GM12878 (cell line): Measurements from ENCODE around the gene DUSP15. TPM values are rescaled to one million over a fixed set of nuclear protein-coding genes. Genes with fewer than 3 reads are reported as not detected.
A peak's percentile ranks its signal among the peaks of the same experiment; 100 is the strongest.

Experiments used
- ATAC-seq: fragments of 200-7000 bp; cut with Tn5 transposase; 3 replicates; pipeline ENCODE4 v1.9.1; 2020; ENCODE audit warnings: mild to moderate bottlenecking, moderate library complexity
- BruUV-seq: library from RNA; stranded (reverse); fragments of 400-500 nt; replicated peaks from 2 replicates; lab custom pipeline; 2021; lab: Mats Ljungman, UMichigan
- CTCF ChIA-PET: fragments of 300-600 bp; sonication (Branson Sonifier 250); formaldehyde crosslinking; extraction: SDS; loops from one replicate; lab custom pipeline; 2021; ENCODE audit warnings: inconsistent platforms; lab: Yijun Ruan, JAX
- POLR2A ChIA-PET: fragments of 350-600 bp; formaldehyde crosslinking; extraction: SDS; loops from one replicate; lab custom pipeline; 2021; ENCODE audit warnings: inconsistent platforms; lab: Charles Lee
- RAD21 ChIA-PET: fragments of 300-600 bp; sonication (Branson Sonifier 250); formaldehyde crosslinking; loops from one replicate; lab custom pipeline; 2023; ENCODE audit warnings: antibody characterized with exemption; ENCODE audit not compliant: unreplicated experiment; lab: Charles Lee
- SMC1A ChIA-PET: fragments of 300-600 bp; sonication (Branson Sonifier 250); formaldehyde crosslinking; loops from one replicate; lab custom pipeline; 2023; ENCODE audit not compliant: unreplicated experiment, uncharacterized antibody; lab: Charles Lee
- DNase-seq: peaks from one replicate; pipeline ENCODE4 v3.0.0-alpha.2; 2011; ENCODE audit warnings: low read depth, low spot score
- FAIRE-seq: peaks from 3 replicates; lab custom pipeline; 2011; peaks lifted over from hg19 to GRCh38; lab: Jason Lieb, UNC
- H2AFZ ChIP-seq: 2 replicates; pipeline ENCODE4 v1.6.0; 2011; ENCODE audit warnings: low read depth, low read length, control low read depth; ENCODE audit not compliant: control insufficient read depth
- H3K27ac ChIP-seq: 2 replicates; pipeline ENCODE4 v1.5.1; 2011; ENCODE audit warnings: control low read depth; ENCODE audit not compliant: control insufficient read depth, insufficient read depth
- H3K27me3 ChIP-seq, 2 experiments: replicated peaks in 1 of 2; 2 replicates each; pipeline versions ENCODE4 v1.6.0 to v1.6.1; 2011; ENCODE audit warnings: low read length in 1 of 2; ENCODE audit not compliant: control insufficient read depth in 2 of 2, insufficient read depth in 2 of 2
- H3K36me3 ChIP-seq, 2 experiments: 2 replicates each; pipeline ENCODE4 v1.5.1; 2011; ENCODE audit warnings: low read length in 1 of 2; ENCODE audit not compliant: control insufficient read depth in 2 of 2, insufficient read depth in 2 of 2
- H3K4me1 ChIP-seq: 2 replicates; pipeline ENCODE4 v1.6.1; 2011; ENCODE audit warnings: mild to moderate bottlenecking, low read length, moderate library complexity, mixed read lengths; ENCODE audit not compliant: control insufficient read depth, insufficient read depth
- H3K4me2 ChIP-seq: 2 replicates; pipeline ENCODE4 v1.6.0; 2011; ENCODE audit warnings: control low read depth; ENCODE audit not compliant: control insufficient read depth, insufficient read depth
- H3K4me3 ChIP-seq: fragments of 200-600 bp; sonication (generic); 2 replicates; pipeline ENCODE4 v1.5.1; 2016
- H3K79me2 ChIP-seq: 2 replicates; pipeline ENCODE4 v1.6.0; 2011; ENCODE audit warnings: low read length; ENCODE audit not compliant: control insufficient read depth, insufficient read depth
- H3K9ac ChIP-seq: 2 replicates; pipeline ENCODE4 v1.8.0; 2011; ENCODE audit warnings: low read length, control low read depth, mixed read lengths; ENCODE audit not compliant: control insufficient read depth, insufficient read depth
- H3K9me3 ChIP-seq: replicated peaks from 3 replicates; pipeline ENCODE4 v1.5.1; 2011; ENCODE audit warnings: mild to moderate bottlenecking, low read length; ENCODE audit not compliant: control insufficient read depth, insufficient read depth
- H4K20me1 ChIP-seq: 2 replicates; pipeline ENCODE4 v1.6.0; 2011; ENCODE audit not compliant: control insufficient read depth, insufficient read depth
- BRCA1 ChIP-seq: IDR thresholded peaks from 2 replicates; pipeline ENCODE4 v1.6.1; 2011; ENCODE audit warnings: low read depth, low read length, improper control_type of control experiment
- JUND ChIP-seq: IDR thresholded peaks from 2 replicates; pipeline ENCODE4 v1.6.1; 2012; ENCODE audit warnings: low read depth, mild to moderate bottlenecking, low read length, improper control_type of control experiment, moderate library complexity
- NFYB ChIP-seq: IDR thresholded peaks from 2 replicates; pipeline ENCODE4 v1.6.1; 2011; ENCODE audit warnings: low read depth, mild to moderate bottlenecking, low read length, improper control_type of control experiment, moderate library complexity; ENCODE audit not compliant: insufficient read depth
- RAD51 ChIP-seq: fragments of 450-650 bp; IDR thresholded peaks from 2 replicates; pipeline ENCODE4 v1.6.1; 2016; ENCODE audit warnings: moderate library complexity, mild to moderate bottlenecking, inconsistent platforms
- SRF ChIP-seq, 2 experiments: IDR thresholded peaks; 2 replicates each; pipeline ENCODE4 v1.6.1; 2011; ENCODE audit warnings: low read depth in 2 of 2, low read length in 2 of 2, mild to moderate bottlenecking in 1 of 2, moderate library complexity in 1 of 2
- ZNF217 ChIP-seq: fragments of 450-650 bp; IDR thresholded peaks from 2 replicates; pipeline ENCODE4 v1.6.1; 2017; ENCODE audit warnings: antibody characterized with exemption, mild to moderate bottlenecking
- WGBS: methylation state at CpG from one replicate; pipeline ENCODE4 v1.1.6; 2016; ENCODE audit warnings: low lambda C conversion rate; ENCODE audit not compliant: insufficient replicate concordance, insufficient coverage; ENCODE audit errors: missing lambda C conversion rate; 5-methylcytosine and 5-hydroxymethylcytosine counted together
- in situ Hi-C: fragments of 300-500 bp; cut with MboI; formaldehyde crosslinking; loops from 9 replicates; pipeline ENCODE4 v1.14.3; 2018; ENCODE audit warnings: mixed read lengths
- intact Hi-C: fragments of 100-400 bp; cut with micrococcal nuclease; formaldehyde crosslinking; loops from one replicate; pipeline ENCODE4 v1.14.2; 2022; ENCODE audit not compliant: unreplicated experiment
- polyA plus RNA-seq, 11 experiments: library from polyadenylated mRNA; depleted of rRNA in 4 of 11; unstranded in 6 of 11; stranded (reverse) in 5 of 11; fragments of >200 nt; fragmentation: Nextera tagmentation in 4 of 11; fragmentation: Illumina TruSeq in 1 of 11; extraction: Ambion mirVana in 4 of 11; extraction: Trizol in 1 of 11; gene quantifications; 1 replicate in 1 of 11; 2 replicates in 10 of 11; pipeline versions ENCODE4 v1.2.1 to v1.2.3, GENCODE V29; 2011 to 2016; ENCODE audit warnings: inconsistent platforms in 2 of 11, missing spikeins in 2 of 11, low read depth in 1 of 11
- total RNA-seq, 4 experiments: library from RNA; depleted of rRNA in 3 of 4; stranded (reverse); fragments of >200 nt in 3 of 4; fragmentation: Illumina TruSeq in 1 of 4; extraction: Trizol in 1 of 4; gene quantifications; 2 replicates each; pipeline versions ENCODE4 v1.2.1 to v1.2.3, GENCODE V29; 2013 to 2021

The DUSP15 gene
- total and polyA plus RNA-seq, 10 of the 15 experiments (the other 5 are each of a cell fraction or from before 2014, with no cell fraction given), result 0.06 to 2.5 (median 0.67) TPM; not detected in 1

GRCh38 chr20:31916708-31917107 lies 46.4 kb upstream of the DUSP15 start:
- intact Hi-C loops (no loop called here), in situ Hi-C loops (no loop called here)
- ChIA-PET SMC1A (interaction anchor here (1.0 to 2.7 kb wide), 2 partner anchors 32 to 37 kb away, joined by 5 to 11 read pairs; no protein-coding TSS in a partner anchor), POLR2A (interaction anchor here (1.2 to 1.6 kb wide), 2 partner anchors 34 to 48 kb away, joined by 3 to 9 read pairs; no protein-coding TSS in a partner anchor), RAD21 (interaction anchor here (3.5 kb wide), 1 partner anchor 21 kb away, joined by 17 read pairs; no protein-coding TSS in a partner anchor), CTCF (interaction anchor here (1.1 kb wide), 1 partner anchor 22 kb away, joined by 3 read pairs; no protein-coding TSS in a partner anchor)
- 75% methylated on average over 4 of the region's 4 CpGs for WGBS
- no peak for FAIRE-seq
- H3K9me3 ChIP-seq, result no peaks in the 10 kb centered on the region
- TF ChIP-seq BRCA1 (no peak), NFYB (peak; percentile 60; the same call in 1 of the 2 replicates)
- no TSS peak for BruUV-seq
- no peak overlapping the region for H3K4me2 ChIP-seq
- H3K36me3 ChIP-seq, result no peaks in the 10 kb centered on the region
- no peaks in the 10 kb centered on the region for H3K4me1 ChIP-seq
- H4K20me1 ChIP-seq, result no peaks in the 10 kb centered on the region
- H2AFZ ChIP-seq, result no peak overlapping the region
- DNase-seq, result no peak
- no peak overlapping the region for H3K4me3 ChIP-seq
- no peak overlapping the region for H3K9ac ChIP-seq
- no peaks in the 10 kb centered on the region for H3K27me3 ChIP-seq
- H3K79me2 ChIP-seq, result no peaks in the 10 kb centered on the region
- ATAC-seq, result no peak
- H3K27ac ChIP-seq, result no peak overlapping the region

GRCh38 chr20:31915491-31916280 lies 45.4 kb upstream of the DUSP15 start:
- RAD21 ChIA-PET, result interaction anchor here (0.6 to 1.9 kb wide), 6 partner anchors 8 to 48 kb away, joined by 3 to 5 read pairs (median 4); no protein-coding TSS in a partner anchor
- H3K9me3 ChIP-seq, result no peaks in the 10 kb centered on the region

More at GRCh38 chr20:31915491-31916280, 45.4 kb upstream of the DUSP15 start:
- ATAC-seq (no peak), FAIRE-seq (no peak), DNase-seq (no peak)
- 54% methylated on average over 7 of the region's 7 CpGs for WGBS
- BruUV-seq, result no TSS peak
- Histone ChIP-seq H3K4me3 (no peak overlapping the region), H3K27ac (no peak overlapping the region), H2AFZ (no peak overlapping the region), H3K4me1 (no peaks in the 10 kb centered on the region), H4K20me1 (no peaks in the 10 kb centered on the region), H3K27me3 (no peaks in the 10 kb centered on the region), H3K9ac (no peak overlapping the region), H3K36me3 (no peaks in the 10 kb centered on the region), H3K79me2 (no peaks in the 10 kb centered on the region)
- ChIA-PET CTCF (interaction anchor here (0.9 to 2.5 kb wide), 4 partner anchors 19 to 60 kb away, joined by 3 to 14 read pairs (median 4); partner anchors contain the start of gene PDRG1), POLR2A (interaction anchor here (0.5 to 1.6 kb wide), 2 partner anchors 8 to 33 kb away, joined by 4 to 9 read pairs; no protein-coding TSS in a partner anchor), SMC1A (interaction anchor here (0.6 to 2.7 kb wide), 7 partner anchors 11 to 171 kb away, joined by 3 to 11 read pairs (median 3); no protein-coding TSS in a partner anchor)
- intact Hi-C loops, result no loop called here
- in situ Hi-C loops, result no loop called here
- TF ChIP-seq JUND (no peak), RAD51 (no peak), ZNF217 (no peak), SRF (IDR thresholded peaks at IDR 0.05; ENCODE audit: low read depth in 2 of 2, low read length in 2 of 2) (no peak)
- TF ChIP-seq, all 136 proteins: peak for 0
- H3K4me2 ChIP-seq, result no peak overlapping the region
